Activated T-cell treated with anti-CD3 and anti-CD28 coated beads, Interleukin-2, amount 50 U/mL, for 24 hours (primary cell): Measurements from ENCODE around the gene NXPH2.
A peak's percentile ranks its signal among the peaks of the same experiment; 100 is the strongest.

Experiments used
- DNase-seq: peaks from one replicate; pipeline ENCODE4 v3.0.0-alpha.2; 2020
- H3K27ac Mint-ChIP-seq: 2 replicates; pipeline ENCODE4 v1.8.0; 2020; ENCODE audit warnings: mild to moderate bottlenecking, mixed read lengths
- H3K27me3 Mint-ChIP-seq: 2 replicates; pipeline ENCODE4 v1.8.0; 2020; ENCODE audit warnings: mixed read lengths
- H3K36me3 Mint-ChIP-seq: 2 replicates; pipeline ENCODE4 v1.8.0; 2020; ENCODE audit warnings: low read depth, mixed read lengths
- H3K4me1 Mint-ChIP-seq: 2 replicates; pipeline ENCODE4 v1.8.0; 2020; ENCODE audit warnings: low read depth, mixed read lengths
- H3K4me3 Mint-ChIP-seq: 2 replicates; pipeline ENCODE4 v1.8.0; 2020; ENCODE audit warnings: mild to moderate bottlenecking, moderate library complexity, mixed read lengths
- H3K9me3 Mint-ChIP-seq: 2 replicates; pipeline ENCODE4 v1.8.0; 2020; ENCODE audit warnings: mixed read lengths

NXPH2 gene

GRCh38 chr2:138708682-138709241, 71.4 kb downstream of the NXPH2 start:
- Mint-ChIP-seq H3K36me3 (no peaks in the 10 kb centered on the region), H3K9me3 (no peaks in the 10 kb centered on the region), H3K4me1 (no peaks in the 10 kb centered on the region), H3K27ac (no peak overlapping the region), H3K27me3 (peaks cover 5% of the 10 kb centered on the region), H3K4me3 (no peak overlapping the region)
- DNase-seq, result no peak

GRCh38 chr2:138707392-138708074, 72.7 kb downstream of the NXPH2 start:
- Mint-ChIP-seq H3K27me3 (peaks cover 5% of the 10 kb centered on the region), H3K27ac (no peak overlapping the region), H3K4me1 (no peaks in the 10 kb centered on the region), H3K9me3 (no peaks in the 10 kb centered on the region), H3K4me3 (no peak overlapping the region), H3K36me3 (no peaks in the 10 kb centered on the region)
- no peak for DNase-seq

DNA sequence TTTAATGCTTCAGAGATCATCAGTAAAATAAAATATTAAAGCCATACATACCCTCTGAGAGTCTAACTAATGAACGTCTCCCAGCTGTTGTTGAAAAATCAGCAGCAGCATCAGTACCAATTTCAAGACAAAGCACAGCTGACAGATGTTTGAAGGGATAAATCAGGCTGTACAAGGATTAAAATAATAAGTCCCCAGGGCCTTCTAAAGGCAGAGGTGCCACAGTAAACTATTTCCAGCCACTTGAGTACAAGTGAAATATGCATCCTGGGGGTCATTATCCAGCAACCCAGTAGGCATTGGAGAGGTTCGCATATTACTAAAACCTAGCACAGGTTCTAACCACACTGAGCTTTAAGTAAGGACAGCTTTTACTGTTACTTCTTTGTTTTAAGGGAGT, 76.9 kb downstream of the NXPH2 start:
- DNase-seq, result no peak
- H3K4me1 Mint-ChIP-seq, result no peaks in the 10 kb centered on the region
- H3K4me3 Mint-ChIP-seq, result no peak overlapping the region
- no peak overlapping the region for H3K27ac Mint-ChIP-seq
- H3K27me3 Mint-ChIP-seq, result no peaks in the 10 kb centered on the region
- no peaks in the 10 kb centered on the region for H3K36me3 Mint-ChIP-seq
- no peaks in the 10 kb centered on the region for H3K9me3 Mint-ChIP-seq

DNA sequence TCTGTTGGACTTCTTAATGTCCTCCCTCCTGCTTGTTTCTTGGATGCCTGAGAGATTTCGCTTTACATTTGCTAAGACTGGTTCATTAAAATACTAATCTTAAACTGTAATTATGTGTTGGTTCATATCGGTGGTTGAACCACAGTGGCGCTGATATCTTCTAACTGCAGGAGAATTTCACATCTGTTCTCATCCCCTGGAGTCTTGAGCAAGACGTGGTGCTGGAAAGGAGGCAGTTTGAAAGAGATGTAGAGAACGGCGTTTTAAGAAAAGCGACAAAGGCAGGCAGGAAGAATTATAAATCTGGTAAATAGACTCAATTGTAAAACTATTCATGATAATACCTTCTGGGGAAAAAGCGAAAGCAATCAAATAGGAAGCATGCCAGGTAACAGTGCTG, 79.5 kb downstream of the NXPH2 start:
- no peaks in the 10 kb centered on the region for H3K36me3 Mint-ChIP-seq
- no peaks in the 10 kb centered on the region for H3K9me3 Mint-ChIP-seq
- no peaks in the 10 kb centered on the region for H3K27me3 Mint-ChIP-seq
- no peak overlapping the region for H3K4me3 Mint-ChIP-seq
- H3K4me1 Mint-ChIP-seq, result no peaks in the 10 kb centered on the region
- no peak overlapping the region for H3K27ac Mint-ChIP-seq
- no peak for DNase-seq

DNA sequence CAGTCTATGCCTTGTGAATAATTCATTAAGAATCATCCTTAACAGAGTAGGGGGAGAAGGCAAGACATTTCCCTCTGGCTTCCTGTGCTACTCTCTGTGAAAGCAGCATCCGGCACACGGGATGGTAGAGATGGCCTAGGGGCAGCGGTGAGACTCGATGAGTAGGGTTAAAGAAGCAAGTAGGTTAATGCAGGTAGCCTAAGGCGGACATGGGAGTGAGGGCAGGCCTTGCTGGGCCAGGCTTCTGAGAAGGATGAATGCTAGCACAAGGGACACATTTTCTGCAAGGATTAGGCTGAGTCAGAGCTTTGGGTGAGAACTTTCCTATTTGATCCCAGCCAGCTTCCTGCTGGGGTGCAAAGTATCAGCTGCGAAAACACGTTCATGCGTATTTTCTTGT, 80.8 kb downstream of the NXPH2 start:
- no peak overlapping the region for H3K27ac Mint-ChIP-seq
- H3K36me3 Mint-ChIP-seq, result no peaks in the 10 kb centered on the region
- no peak for DNase-seq
- H3K27me3 Mint-ChIP-seq, result no peaks in the 10 kb centered on the region
- H3K4me3 Mint-ChIP-seq, result no peak overlapping the region
- H3K9me3 Mint-ChIP-seq, result no peaks in the 10 kb centered on the region
- no peaks in the 10 kb centered on the region for H3K4me1 Mint-ChIP-seq

DNA sequence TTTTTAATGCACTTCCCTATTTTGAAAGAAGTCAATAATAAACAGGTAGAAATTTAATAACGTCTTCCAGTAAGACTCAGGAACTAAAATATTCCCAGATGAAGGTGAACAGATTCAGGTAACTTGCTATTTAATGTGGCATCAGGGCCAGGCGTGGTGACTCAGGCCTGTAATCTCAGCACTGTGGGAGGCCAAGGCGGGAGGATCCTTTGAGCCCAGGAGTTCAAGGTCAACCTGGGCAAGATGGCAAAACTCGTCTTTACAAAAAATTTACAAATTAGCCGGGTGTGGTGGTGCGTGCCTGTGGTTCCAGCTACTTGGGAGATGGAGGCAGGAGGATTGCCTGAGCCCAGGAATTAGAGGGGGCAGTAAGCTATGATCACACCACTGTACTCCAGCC, 81.8 kb downstream of the NXPH2 start:
- Mint-ChIP-seq H3K27me3 (no peaks in the 10 kb centered on the region), H3K27ac (no peak overlapping the region), H3K4me3 (no peak overlapping the region), H3K36me3 (no peaks in the 10 kb centered on the region), H3K4me1 (no peaks in the 10 kb centered on the region), H3K9me3 (no peaks in the 10 kb centered on the region)
- no peak for DNase-seq

GRCh38 chr2:138691667-138692066, 88.5 kb downstream of the NXPH2 start:
- peaks cover 16% of the 10 kb centered on the region for H3K4me1 Mint-ChIP-seq
- no peaks in the 10 kb centered on the region for H3K27me3 Mint-ChIP-seq
- DNase-seq, result no peak
- no peaks in the 10 kb centered on the region for H3K9me3 Mint-ChIP-seq
- no peak overlapping the region for H3K27ac Mint-ChIP-seq
- H3K36me3 Mint-ChIP-seq, result no peaks in the 10 kb centered on the region
- no peak overlapping the region for H3K4me3 Mint-ChIP-seq

GRCh38 chr2:138689705-138690104, 90.5 kb downstream of the NXPH2 start:
- Mint-ChIP-seq H3K4me1 (peaks cover 16% of the 10 kb centered on the region), H3K27ac (peak overlapping the region; percentile 14), H3K4me3 (no peak overlapping the region), H3K27me3 (no peaks in the 10 kb centered on the region), H3K36me3 (no peaks in the 10 kb centered on the region), H3K9me3 (no peaks in the 10 kb centered on the region)
- no peak for DNase-seq

GRCh38 chr2:138682163-138682562, 98.0 kb downstream of the NXPH2 start:
- no peaks in the 10 kb centered on the region for H3K4me1 Mint-ChIP-seq
- H3K27me3 Mint-ChIP-seq, result peaks cover 5% of the 10 kb centered on the region
- no peak overlapping the region for H3K4me3 Mint-ChIP-seq
- no peak overlapping the region for H3K27ac Mint-ChIP-seq
- no peak for DNase-seq
- H3K9me3 Mint-ChIP-seq, result no peaks in the 10 kb centered on the region
- H3K36me3 Mint-ChIP-seq, result no peaks in the 10 kb centered on the region

GRCh38 chr2:138677221-138677620, 103.0 kb downstream of the NXPH2 start:
- Mint-ChIP-seq H3K36me3 (no peaks in the 10 kb centered on the region), H3K9me3 (no peaks in the 10 kb centered on the region), H3K27me3 (peaks cover 15% of the 10 kb centered on the region), H3K27ac (no peak overlapping the region), H3K4me1 (no peaks in the 10 kb centered on the region), H3K4me3 (no peak overlapping the region)
- DNase-seq, result no peak

GRCh38 chr2:138676619-138677021, 103.6 kb downstream of the NXPH2 start:
- Mint-ChIP-seq H3K27ac (no peak overlapping the region), H3K4me1 (no peaks in the 10 kb centered on the region), H3K4me3 (no peak overlapping the region), H3K36me3 (no peaks in the 10 kb centered on the region), H3K27me3 (peaks cover 15% of the 10 kb centered on the region), H3K9me3 (no peaks in the 10 kb centered on the region)
- DNase-seq, result no peak

DNA sequence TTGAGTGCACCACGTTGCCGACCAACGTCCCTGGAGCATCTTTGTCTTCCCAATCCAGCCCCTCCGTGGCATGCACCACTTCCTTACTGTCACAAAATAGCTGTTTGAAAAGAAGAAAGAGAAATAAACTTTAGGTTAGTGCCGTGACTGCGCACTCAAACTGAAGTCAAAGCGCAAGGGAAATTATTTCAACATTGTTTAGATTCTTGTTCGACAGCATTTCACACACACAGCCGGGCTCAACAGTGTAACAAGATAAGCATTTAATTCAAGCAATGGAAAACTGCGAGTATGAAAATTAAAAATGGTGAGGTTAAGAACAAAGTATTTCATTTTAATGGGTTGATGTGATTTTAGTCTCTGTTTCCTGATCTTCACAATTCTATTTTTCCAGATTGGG, 108.6 kb downstream of the NXPH2 start:
- H3K36me3 Mint-ChIP-seq, result no peaks in the 10 kb centered on the region
- H3K4me1 Mint-ChIP-seq, result no peaks in the 10 kb centered on the region
- DNase-seq, result no peak
- H3K4me3 Mint-ChIP-seq, result no peak overlapping the region
- H3K27me3 Mint-ChIP-seq, result peaks cover 10% of the 10 kb centered on the region
- H3K27ac Mint-ChIP-seq, result no peak overlapping the region
- no peaks in the 10 kb centered on the region for H3K9me3 Mint-ChIP-seq

GRCh38 chr2:138670734-138671133, 109.5 kb downstream of the NXPH2 start:
- no peak for DNase-seq
- Mint-ChIP-seq H3K36me3 (no peaks in the 10 kb centered on the region), H3K27me3 (peaks cover 3% of the 10 kb centered on the region), H3K4me1 (no peaks in the 10 kb centered on the region), H3K4me3 (no peak overlapping the region), H3K27ac (no peak overlapping the region), H3K9me3 (no peaks in the 10 kb centered on the region)

GRCh38 chr2:138665937-138666336, 114.3 kb downstream of the NXPH2 start:
- no peak for DNase-seq
- Mint-ChIP-seq H3K4me3 (no peak overlapping the region), H3K27ac (no peak overlapping the region), H3K4me1 (no peaks in the 10 kb centered on the region), H3K36me3 (no peaks in the 10 kb centered on the region), H3K9me3 (no peaks in the 10 kb centered on the region), H3K27me3 (peaks cover 9% of the 10 kb centered on the region)

- no peak overlapping the region for H3K4me3 Mint-ChIP-seq
- no peaks in the 10 kb centered on the region for H3K9me3 Mint-ChIP-seq
- no peak for DNase-seq
- H3K36me3 Mint-ChIP-seq, result no peaks in the 10 kb centered on the region
- no peak overlapping the region for H3K27ac Mint-ChIP-seq
- H3K4me1 Mint-ChIP-seq, result no peaks in the 10 kb centered on the region
- H3K27me3 Mint-ChIP-seq, result peaks cover 8% of the 10 kb centered on the region
These were observed 121.8 kb downstream of the NXPH2 start for GRCh38 chr2:138658187-138658894.
